HuH-7 (cell line): ENCODE data around the gene PLEKHA7.

Experiments
- DNase-seq: peaks from one replicate; pipeline ENCODE4 v3.0.0; 2011; ENCODE audit warnings: low spot score

Gene PLEKHA7

GRCh38 chr11:16809886-16810668 is 204.1 kb downstream of the PLEKHA7 start:
- no peak for DNase-seq

DNA sequence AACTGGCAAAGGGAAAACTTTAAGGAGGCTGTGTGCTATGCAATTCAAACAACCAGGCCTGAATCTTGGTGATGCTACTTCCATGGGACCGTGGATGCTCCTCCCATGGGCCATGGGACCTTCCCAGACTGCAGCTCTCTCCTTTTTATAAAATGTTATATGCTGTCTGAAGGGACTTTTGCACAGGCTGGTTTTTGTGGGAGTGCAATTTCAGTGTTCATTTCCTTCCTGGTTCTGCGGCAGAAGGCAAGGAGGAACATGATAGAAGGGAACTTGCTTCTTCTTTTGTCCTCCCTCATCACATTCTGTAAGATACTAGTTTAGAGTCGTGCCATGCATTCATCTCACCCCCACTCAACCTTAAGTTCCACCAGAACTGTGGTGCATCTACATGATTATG is 206.9 kb downstream of the PLEKHA7 start:
- no peak for DNase-seq

- DNase-seq = no peak
Measured at GRCh38 chr11:16806791-16807190, 207.4 kb downstream of the PLEKHA7 start.

DNA sequence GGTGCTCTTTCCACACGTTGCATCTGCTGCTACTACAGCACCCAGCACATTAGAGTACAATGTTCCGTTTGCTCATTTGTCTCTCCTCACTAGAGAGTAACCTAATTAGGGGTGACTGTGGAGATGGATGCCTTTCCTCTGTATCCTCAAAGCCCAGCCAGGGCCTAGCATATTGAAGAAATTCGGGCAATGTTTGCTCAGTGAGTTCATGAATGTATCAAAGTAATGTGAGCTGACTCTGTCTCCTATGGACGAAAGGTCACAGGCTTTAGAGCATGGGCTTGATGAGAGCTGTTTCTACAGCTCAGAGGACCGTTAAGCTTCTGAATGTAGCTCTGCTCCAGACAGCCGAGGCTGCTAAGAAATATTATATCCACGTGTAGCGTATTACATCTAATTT is 208.3 kb downstream of the PLEKHA7 start:
- no peak for DNase-seq

GRCh38 chr11:16804104-16804947 is 209.9 kb downstream of the PLEKHA7 start:
- no peak for DNase-seq

- no peak for DNase-seq
Measured at GRCh38 chr11:16801288-16801980, 212.8 kb downstream of the PLEKHA7 start.

DNA sequence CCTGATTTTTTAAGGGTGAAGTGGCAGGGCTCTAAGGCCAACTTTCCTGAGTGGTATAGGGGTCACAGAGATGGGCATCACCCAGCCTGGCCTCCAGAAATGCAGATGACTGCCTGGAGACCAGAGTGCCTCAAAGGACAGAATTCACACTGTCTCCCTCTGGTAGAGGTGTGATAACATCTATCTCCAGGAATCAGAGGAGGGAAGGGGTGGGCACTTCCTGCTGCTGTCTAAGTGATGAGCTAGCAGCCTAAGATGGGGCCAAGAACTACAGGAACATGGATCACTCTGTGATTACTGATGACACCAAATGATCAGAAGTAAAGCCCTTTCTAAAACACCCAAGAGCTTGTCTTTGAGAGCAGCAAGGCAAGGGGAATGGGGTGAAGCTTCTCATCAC is 213.8 kb downstream of the PLEKHA7 start:
- no peak for DNase-seq

DNA sequence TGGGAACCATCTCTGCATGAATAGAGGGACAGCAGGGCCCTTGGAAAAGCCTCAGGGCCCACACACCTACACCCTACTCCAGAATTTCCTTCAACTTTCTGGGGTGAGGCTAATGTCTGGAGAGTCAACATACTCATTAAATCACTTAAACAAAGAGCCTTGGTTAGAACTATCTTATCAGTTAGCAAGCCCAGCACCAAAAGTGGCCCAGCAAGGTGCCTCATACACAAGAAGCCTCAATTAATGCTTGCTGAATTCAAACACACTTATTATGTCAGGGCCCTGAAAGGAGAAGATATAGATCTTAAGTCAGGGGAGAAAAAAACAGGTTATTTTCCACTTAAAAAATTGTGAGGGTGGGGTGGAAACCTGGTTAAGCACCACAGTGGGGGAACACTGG is 214.3 kb downstream of the PLEKHA7 start:
- DNase-seq = no peak

DNA sequence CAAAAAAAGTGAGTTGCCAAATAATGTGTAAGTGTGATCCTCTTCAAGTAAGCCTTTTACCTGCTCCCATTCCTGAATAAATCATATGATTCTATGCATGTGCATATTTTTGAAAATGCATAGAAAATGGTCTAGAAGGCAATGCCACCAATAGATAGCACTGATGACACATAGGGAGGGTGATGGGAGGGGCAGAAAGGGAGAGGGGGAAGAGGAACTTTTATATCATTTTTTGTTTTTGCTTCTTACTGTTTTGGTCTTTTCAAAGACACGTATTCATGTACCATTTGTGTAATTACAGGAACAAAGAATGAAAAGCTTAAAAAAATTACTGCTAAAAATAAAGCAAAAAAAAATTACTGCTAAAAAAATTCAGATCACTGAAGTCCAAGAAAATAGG is 215.0 kb downstream of the PLEKHA7 start:
- DNase-seq = no peak

- DNase-seq = no peak
Measured at GRCh38 chr11:16797776-16798175, 216.4 kb downstream of the PLEKHA7 start.

GRCh38 chr11:16796311-16796710 is 217.9 kb downstream of the PLEKHA7 start:
- DNase-seq = no peak

GRCh38 chr11:16795146-16795545 is 219.1 kb downstream of the PLEKHA7 start:
- DNase-seq = no peak

GRCh38 chr11:16794047-16794818 is 220.0 kb downstream of the PLEKHA7 start:
- DNase-seq = no peak

GRCh38 chr11:16793511-16793910 is 220.7 kb downstream of the PLEKHA7 start:
- no peak for DNase-seq

DNA sequence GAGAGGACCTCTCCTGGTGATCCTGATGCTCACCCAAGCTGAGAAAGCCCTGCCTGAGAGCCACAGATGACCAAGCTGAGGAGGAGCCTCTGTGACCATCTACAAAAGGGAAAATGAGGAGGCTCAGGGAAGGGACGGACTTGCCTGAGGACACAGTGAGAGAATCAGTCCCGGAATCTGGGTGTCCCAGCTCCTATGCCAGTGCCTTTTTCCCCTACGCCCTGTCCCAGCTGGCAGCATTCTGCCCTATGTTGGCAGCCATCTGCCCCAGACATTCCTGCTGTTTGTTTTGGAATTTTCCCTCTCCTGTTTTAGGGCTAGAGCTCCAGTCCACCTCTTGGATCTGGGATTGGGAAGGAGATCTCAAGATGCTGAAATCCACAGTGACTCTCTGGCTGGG is 221.2 kb downstream of the PLEKHA7 start:
- DNase-seq = no peak

DNA sequence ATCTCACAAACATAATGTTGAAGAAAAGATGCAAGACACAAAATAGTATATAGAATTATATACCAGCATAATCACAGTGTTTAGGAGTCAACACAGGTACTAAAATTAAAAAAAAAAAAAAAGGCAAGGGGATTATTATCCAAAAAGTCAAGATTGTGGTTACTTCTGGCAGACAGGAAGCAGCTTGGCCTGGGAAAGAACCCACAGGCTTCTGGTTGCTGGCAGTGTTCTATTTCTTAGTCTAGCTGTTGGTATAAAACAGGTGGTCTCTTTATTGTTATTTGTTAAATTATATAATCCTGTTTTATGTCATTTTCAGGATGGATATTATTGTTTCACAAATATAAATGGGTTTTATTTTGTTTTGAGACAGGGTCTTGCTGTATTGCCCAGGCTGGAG is 221.8 kb downstream of the PLEKHA7 start:
- no peak for DNase-seq

- no peak for DNase-seq
Measured at GRCh38 chr11:16791191-16791961, 222.8 kb downstream of the PLEKHA7 start.

DNA sequence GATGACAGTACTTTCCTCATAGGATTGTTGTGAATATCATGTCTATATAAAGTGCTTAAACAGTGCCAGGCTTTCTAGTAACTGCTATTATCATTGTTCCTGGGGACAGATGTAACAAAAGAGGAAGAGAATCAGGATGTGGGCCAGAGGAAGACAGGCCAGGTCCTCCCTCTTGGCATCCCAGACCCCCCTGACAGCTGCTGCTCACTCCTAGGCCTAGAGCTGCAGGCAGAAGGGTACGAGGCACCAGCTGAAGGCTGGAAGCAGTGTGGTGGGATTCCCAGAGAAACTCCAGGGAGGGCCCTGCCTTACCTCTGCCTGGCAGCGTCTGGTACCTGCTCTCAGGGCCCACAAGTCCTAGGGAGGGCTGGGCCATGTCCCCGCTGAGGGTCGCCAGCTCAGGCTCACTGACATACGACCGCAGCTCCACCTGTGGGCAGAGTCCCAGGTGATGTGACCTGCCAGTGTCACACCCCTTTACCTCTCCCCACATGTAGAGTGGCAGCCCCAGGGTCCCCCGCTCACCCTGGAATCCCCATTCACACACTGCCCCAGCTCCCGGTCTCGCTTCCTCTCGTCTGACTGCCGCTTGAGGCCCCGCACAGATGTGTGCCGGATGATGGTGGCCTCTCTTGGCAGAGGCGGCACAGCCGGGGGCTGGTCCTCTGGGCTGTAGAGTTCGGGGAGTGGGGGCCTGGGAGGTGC is 223.6 kb downstream of the PLEKHA7 start:
- no peak for DNase-seq

DNA sequence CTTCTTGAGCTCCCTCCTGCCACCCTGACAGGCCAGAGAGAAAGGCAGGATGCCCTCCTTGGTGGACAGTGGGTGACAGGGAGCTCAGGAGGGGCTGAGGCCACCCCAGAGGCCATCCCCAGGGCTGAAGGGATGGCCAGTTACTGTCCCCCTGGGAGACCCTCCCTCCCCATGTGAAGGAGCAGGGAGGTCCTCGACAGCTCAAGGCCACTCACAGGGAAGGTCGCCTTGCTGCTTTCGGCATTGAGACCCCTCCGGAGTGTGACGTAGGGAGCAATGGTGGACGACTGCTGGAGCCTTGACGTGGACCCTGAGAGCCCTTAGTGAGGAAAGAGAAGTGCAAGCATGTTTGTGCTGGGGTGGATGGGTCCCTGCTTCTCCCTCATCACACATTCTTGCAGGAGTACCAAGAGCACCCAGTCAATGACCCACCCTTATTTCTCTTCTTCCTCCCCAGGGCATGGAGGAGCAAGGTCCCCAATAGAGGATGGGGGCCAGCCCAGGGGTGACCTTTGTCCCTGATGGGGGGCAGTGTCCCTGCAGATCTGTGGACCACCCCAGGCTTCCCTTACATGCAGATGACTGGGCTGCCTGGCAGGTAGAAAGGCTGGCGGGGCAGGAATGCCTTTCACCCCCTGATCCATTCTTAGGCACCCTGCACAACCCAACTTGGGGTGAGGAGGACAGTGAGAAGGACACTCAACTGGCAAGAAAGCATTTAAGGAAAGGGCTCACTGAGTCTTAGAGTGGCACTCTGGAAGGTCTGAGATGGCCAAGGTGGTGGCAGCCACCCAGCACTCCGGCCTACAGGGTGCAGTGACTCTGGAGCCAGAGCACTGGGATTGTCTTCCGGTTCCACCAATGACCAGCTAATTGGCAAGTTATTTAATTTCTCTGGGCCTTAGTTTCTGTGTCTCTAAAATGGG is 224.4 kb downstream of the PLEKHA7 start:
- DNase-seq = no peak

DNA sequence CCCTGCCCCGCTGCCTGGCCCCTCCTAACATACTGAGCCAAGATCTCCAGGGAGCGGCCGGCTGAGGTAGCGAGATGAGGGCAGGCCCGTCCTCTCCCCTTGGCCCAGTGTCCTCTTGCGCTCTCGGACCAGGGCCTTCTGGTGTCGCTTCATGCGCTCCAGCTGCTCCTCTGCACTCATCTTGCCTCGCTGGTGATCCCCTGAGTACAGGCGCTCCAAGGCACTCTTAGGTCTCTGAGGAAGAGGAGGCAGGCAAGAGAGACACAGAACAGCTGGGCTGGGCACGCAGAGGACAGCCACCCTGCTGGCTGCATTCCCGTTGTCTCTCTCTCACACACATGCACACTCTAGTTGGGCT is 225.2 kb downstream of the PLEKHA7 start:
- no peak for DNase-seq
